ENCODE measurements around the gene PPFIBP2. TPM values are rescaled to one million over a fixed set of nuclear protein-coding genes. Genes with fewer than 3 reads are reported as not detected.
A peak's percentile ranks its signal among the peaks of the same experiment; 100 is the strongest.
"Not testable (repeated sequence)": the region's sequence is repeated elsewhere in the genome, so short reads cannot be mapped to it uniquely, and the experiment has no call there.

PPFIBP2 gene
- total and polyA plus RNA-seq, 9 donors = 40.9 to 72.5 (median 52.1) TPM

DNA sequence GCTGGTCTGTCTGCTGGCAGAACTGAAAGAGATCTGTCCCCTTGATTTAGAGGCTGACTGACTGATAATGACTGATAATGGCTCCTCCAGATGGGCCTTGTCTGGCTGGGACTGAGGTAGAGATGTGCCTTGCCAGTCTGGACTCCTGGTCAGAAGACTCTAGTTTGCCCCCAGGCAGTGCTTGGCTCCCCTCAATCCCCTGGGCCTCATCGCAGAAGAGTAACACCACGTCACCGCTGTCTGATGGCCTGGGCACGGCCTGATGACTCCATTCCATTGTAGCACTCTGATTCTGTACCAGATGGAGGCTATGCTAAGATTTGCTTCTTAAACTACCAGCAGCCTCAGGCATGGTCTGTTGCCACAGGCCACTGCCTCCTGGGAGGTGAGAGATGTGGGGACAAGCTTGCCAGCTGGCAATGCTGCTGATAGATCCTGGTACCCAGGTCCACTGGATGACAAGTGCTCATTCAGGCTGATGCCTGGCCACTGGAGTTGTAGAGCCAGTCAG is 140.5 kb downstream of the PPFIBP2 start:
- 58% methylated on average over 4 of the region's 4 CpGs for WGBS (ENCODE audit: insufficient coverage)
- Histone ChIP-seq H3K9me3 (replicated peaks; ENCODE audit: control insufficient read depth, low read depth, low read length) (no peaks in the 10 kb centered on the region), H3K27me3 (ENCODE audit: control insufficient read depth, insufficient read depth, low read length) (no peaks in the 10 kb centered on the region), H3K4me3 (ENCODE audit: low read length) (no peak overlapping the region), H3K27ac (ENCODE audit: low read length) (no peak overlapping the region), H3K4me1 (ENCODE audit: control insufficient read depth, insufficient read depth, low read length) (no peaks in the 10 kb centered on the region), H3K36me3 (ENCODE audit: control insufficient read depth, insufficient read depth, low read length) (peaks cover 79% of the 10 kb centered on the region)
- peak; percentile 45 for DNase-seq

DNA sequence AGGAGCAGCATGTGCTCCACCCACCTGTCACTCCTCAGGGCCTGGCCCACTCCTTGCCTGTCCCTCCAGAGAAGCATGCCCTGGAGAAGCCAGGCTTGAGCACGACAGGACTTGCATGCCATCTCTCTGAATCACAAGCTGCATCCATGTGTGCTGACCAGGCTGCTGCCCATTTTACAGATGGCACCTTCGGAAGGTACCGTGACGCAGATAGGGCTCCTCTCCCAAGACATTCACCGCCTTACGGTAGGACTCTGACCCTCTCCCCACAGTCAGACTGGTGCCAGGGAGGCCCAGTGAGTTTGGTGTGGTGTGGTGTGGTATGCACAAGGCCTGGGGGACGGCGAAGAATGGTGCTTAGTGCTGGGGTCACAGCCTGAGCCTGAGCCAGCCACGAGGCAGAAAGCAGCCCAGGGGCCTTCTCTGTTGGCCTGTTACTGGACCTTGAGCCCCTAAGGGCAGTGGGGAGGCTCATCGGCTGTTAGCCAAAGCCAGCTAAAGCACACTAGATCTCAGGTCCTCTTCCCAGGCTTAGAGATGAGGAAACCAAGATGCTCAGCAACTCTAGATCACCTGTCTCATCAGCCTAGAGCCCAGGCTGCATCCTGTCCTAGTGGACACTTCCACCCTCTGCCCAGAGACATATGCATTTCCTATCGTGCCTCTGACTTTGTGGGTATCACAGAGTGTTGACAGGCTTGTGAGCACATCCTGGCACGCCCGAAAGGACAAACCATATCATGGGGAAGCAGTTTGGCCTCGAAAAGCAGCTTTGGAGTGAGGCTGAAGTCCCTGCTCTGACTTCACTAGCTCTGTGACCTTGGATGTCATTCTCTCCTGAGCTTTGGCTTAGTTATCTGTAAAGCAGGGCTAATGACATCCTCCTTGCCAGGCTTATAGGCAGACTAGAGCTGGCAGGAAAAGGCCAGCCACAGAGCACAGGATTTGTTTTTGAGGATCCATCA is 141.7 kb downstream of the PPFIBP2 start:
- no peaks in the 10 kb centered on the region for H3K4me1 ChIP-seq (ENCODE audit: control insufficient read depth, insufficient read depth, low read length)
- 89% methylated on average over 10 of the region's 14 CpGs for WGBS (ENCODE audit: insufficient coverage)
- H3K27ac ChIP-seq (ENCODE audit: low read length) = no peak overlapping the region
- H3K9me3 ChIP-seq (replicated peaks; ENCODE audit: control insufficient read depth, low read depth, low read length) = no peaks in the 10 kb centered on the region
- no peak overlapping the region for H3K4me3 ChIP-seq (ENCODE audit: low read length)
- peaks cover 68% of the 10 kb centered on the region for H3K36me3 ChIP-seq (ENCODE audit: control insufficient read depth, insufficient read depth, low read length)
- H3K27me3 ChIP-seq (ENCODE audit: control insufficient read depth, insufficient read depth, low read length) = no peaks in the 10 kb centered on the region
- DNase-seq = no peak

DNA sequence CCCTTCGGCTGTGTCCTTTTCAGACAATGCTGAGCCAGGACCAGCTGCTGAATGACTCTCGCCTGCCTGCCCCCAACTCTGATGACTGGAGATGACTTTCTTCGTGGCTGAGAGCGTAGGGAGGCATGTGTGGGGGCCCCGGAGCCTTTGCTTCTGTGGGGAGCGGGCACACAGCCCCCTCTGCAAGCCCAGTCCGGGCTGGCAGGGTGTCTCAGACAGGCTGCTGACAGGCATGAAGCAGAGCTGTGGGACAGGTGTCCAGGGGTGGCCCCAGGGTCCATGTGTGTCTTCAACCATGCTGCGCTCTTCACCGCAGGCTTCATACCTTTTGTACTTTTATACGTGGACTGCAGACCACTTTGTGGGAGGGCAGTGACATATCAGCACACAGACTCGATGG is 142.9 kb downstream of the PPFIBP2 start:
- Histone ChIP-seq H3K27ac (ENCODE audit: low read length) (no peak overlapping the region), H3K9me3 (replicated peaks; ENCODE audit: control insufficient read depth, low read depth, low read length) (no peaks in the 10 kb centered on the region), H3K4me1 (ENCODE audit: control insufficient read depth, insufficient read depth, low read length) (no peaks in the 10 kb centered on the region), H3K4me3 (ENCODE audit: low read length) (no peak overlapping the region), H3K27me3 (ENCODE audit: control insufficient read depth, insufficient read depth, low read length) (no peaks in the 10 kb centered on the region), H3K36me3 (ENCODE audit: control insufficient read depth, insufficient read depth, low read length) (peaks cover 57% of the 10 kb centered on the region)
- no peak for DNase-seq
- WGBS (ENCODE audit: insufficient coverage) = 74% methylated on average over 10 of the region's 11 CpGs

GRCh38 chr11:7657306-7658025 is 143.7 kb downstream of the PPFIBP2 start:
- H3K9me3 ChIP-seq (replicated peaks; ENCODE audit: control insufficient read depth, low read depth, low read length) = no peaks in the 10 kb centered on the region
- no peaks in the 10 kb centered on the region for H3K27me3 ChIP-seq (ENCODE audit: control insufficient read depth, insufficient read depth, low read length)
- H3K36me3 ChIP-seq (ENCODE audit: control insufficient read depth, insufficient read depth, low read length) = peaks cover 50% of the 10 kb centered on the region
- H3K27ac ChIP-seq (ENCODE audit: low read length) = no peak overlapping the region
- no peak overlapping the region for H3K4me3 ChIP-seq (ENCODE audit: low read length)
- WGBS (ENCODE audit: insufficient coverage) = 52% methylated on average over 14 of the region's 15 CpGs
- H3K4me1 ChIP-seq (ENCODE audit: control insufficient read depth, insufficient read depth, low read length) = no peaks in the 10 kb centered on the region
- DNase-seq = peak; percentile 79

DNA sequence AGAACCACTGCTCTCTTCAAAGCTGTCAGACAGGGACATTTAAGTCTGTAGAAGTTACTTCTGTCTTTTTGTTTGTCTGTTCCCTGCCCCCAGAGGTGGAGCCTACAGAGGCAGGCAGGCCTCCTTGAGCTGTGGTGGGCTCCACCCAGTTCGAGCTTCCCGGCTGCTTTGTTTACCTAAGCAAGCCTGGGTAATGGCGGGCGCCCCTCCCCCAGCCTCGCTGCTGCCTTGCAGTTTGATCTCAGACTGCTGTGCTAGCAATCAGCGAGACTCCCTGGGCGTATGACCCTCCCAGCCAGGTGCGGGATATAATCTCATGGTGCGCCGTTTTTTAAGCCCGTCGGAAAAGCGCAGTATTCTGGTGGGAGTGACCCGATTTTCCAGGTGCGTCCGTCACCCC is 149.7 kb downstream of the PPFIBP2 start:
- no CpG with 5 or more reads among the region's 16 CpGs for WGBS (ENCODE audit: insufficient coverage)
- not testable (repeated sequence) for H3K4me3 ChIP-seq (ENCODE audit: low read length); DNase-seq; H3K4me1 ChIP-seq (ENCODE audit: control insufficient read depth, insufficient read depth, low read length); H3K27ac ChIP-seq (ENCODE audit: low read length); H3K27me3 ChIP-seq (ENCODE audit: control insufficient read depth, insufficient read depth, low read length); H3K9me3 ChIP-seq (replicated peaks; ENCODE audit: control insufficient read depth, low read depth, low read length)
- peaks cover 31% of the 10 kb centered on the region for H3K36me3 ChIP-seq (ENCODE audit: control insufficient read depth, insufficient read depth, low read length)

DNA sequence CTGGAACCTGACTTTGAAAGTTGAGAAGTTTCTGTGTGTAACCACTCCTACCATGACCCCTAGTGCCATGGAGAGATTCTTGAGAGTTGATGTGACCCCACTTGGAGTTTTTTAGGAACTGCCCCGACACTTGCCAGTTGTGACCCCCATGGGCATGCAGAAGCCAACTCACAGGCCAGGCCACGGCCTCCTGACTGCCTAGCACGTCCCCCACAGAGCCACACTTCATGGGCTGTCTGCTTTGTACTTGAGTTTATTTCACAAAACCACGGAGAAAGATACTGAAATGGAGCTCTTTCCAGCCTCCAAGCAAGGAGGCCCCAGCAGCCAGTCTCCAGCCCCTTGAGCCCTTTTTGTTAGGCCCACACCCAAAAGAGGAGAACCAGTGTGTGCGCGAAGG is 151.1 kb downstream of the PPFIBP2 start:
- H3K36me3 ChIP-seq (ENCODE audit: control insufficient read depth, insufficient read depth, low read length) = peaks cover 35% of the 10 kb centered on the region
- peaks cover 6% of the 10 kb centered on the region for H3K4me1 ChIP-seq (ENCODE audit: control insufficient read depth, insufficient read depth, low read length)
- no peaks in the 10 kb centered on the region for H3K27me3 ChIP-seq (ENCODE audit: control insufficient read depth, insufficient read depth, low read length)
- DNase-seq = no peak
- no peak overlapping the region for H3K27ac ChIP-seq (ENCODE audit: low read length)
- WGBS (ENCODE audit: insufficient coverage) = 85% methylated on average over 6 of the region's 6 CpGs
- no peak overlapping the region for H3K4me3 ChIP-seq (ENCODE audit: low read length)
- no peaks in the 10 kb centered on the region for H3K9me3 ChIP-seq (replicated peaks; ENCODE audit: control insufficient read depth, low read depth, low read length)

GRCh38 chr11:7665473-7666291 is 151.9 kb downstream of the PPFIBP2 start:
- peak; percentile 71 for DNase-seq
- peaks cover 35% of the 10 kb centered on the region for H3K36me3 ChIP-seq (ENCODE audit: control insufficient read depth, insufficient read depth, low read length)
- 43% methylated on average over 19 of the region's 20 CpGs for WGBS (ENCODE audit: insufficient coverage)

GRCh38 chr11:7666292-7666866 is 152.6 kb downstream of the PPFIBP2 start:
- no peaks in the 10 kb centered on the region for H3K9me3 ChIP-seq (replicated peaks; ENCODE audit: control insufficient read depth, low read depth, low read length)
- H3K27ac ChIP-seq (ENCODE audit: low read length) = no peak overlapping the region
- H3K36me3 ChIP-seq (ENCODE audit: control insufficient read depth, insufficient read depth, low read length) = peaks cover 35% of the 10 kb centered on the region
- peaks cover 6% of the 10 kb centered on the region for H3K4me1 ChIP-seq (ENCODE audit: control insufficient read depth, insufficient read depth, low read length)
- WGBS (ENCODE audit: insufficient coverage) = 94% methylated on average over 2 of the region's 7 CpGs
- no peak overlapping the region for H3K4me3 ChIP-seq (ENCODE audit: low read length)
- H3K27me3 ChIP-seq (ENCODE audit: control insufficient read depth, insufficient read depth, low read length) = no peaks in the 10 kb centered on the region
- no peak for DNase-seq

More at GRCh38 chr11:7665473-7666291, 151.9 kb downstream of the PPFIBP2 start:
- Histone ChIP-seq H3K4me1 (ENCODE audit: control insufficient read depth, insufficient read depth, low read length) (peaks cover 6% of the 10 kb centered on the region), H3K27ac (ENCODE audit: low read length) (no peak overlapping the region), H3K4me3 (ENCODE audit: low read length) (no peak overlapping the region), H3K9me3 (replicated peaks; ENCODE audit: control insufficient read depth, low read depth, low read length) (no peaks in the 10 kb centered on the region), H3K27me3 (ENCODE audit: control insufficient read depth, insufficient read depth, low read length) (no peaks in the 10 kb centered on the region)

GRCh38 chr11:7667460-7667859 is 153.7 kb downstream of the PPFIBP2 start:
- Histone ChIP-seq H3K36me3 (ENCODE audit: control insufficient read depth, insufficient read depth, low read length) (peaks cover 35% of the 10 kb centered on the region), H3K27me3 (ENCODE audit: control insufficient read depth, insufficient read depth, low read length) (peaks cover 3% of the 10 kb centered on the region), H3K4me1 (ENCODE audit: control insufficient read depth, insufficient read depth, low read length) (peaks cover 9% of the 10 kb centered on the region), H3K4me3 (ENCODE audit: low read length) (no peak overlapping the region), H3K27ac (ENCODE audit: low read length) (no peak overlapping the region), H3K9me3 (replicated peaks; ENCODE audit: control insufficient read depth, low read depth, low read length) (no peaks in the 10 kb centered on the region)
- DNase-seq = no peak
- 67% methylated on average over 2 of the region's 2 CpGs for WGBS (ENCODE audit: insufficient coverage)
